Fibroblast of lung (primary cell): ENCODE results near the gene HIP1.

ENCODE experiments used
- CTCF ChIP-seq, 2 donors: IDR thresholded peaks in 1 of 2; conservative IDR thresholded peaks in 1 of 2; 1 replicate in 1 of 2; 2 replicates in 1 of 2; pipeline ENCODE4 v1.5.1; 2011 to 2012; ENCODE audit warnings: low read length in 2 of 2, control low read depth in 1 of 2, inconsistent platforms in 1 of 2, low read depth in 1 of 2, mild to moderate bottlenecking in 1 of 2
- EZH2 ChIP-seq: IDR thresholded peaks from 2 replicates; pipeline ENCODE4 v1.5.1; 2012; ENCODE audit warnings: low read length, control low read depth, mild to moderate bottlenecking; ENCODE audit errors: missing control alignments

- TF ChIP-seq CTCF (conservative IDR thresholded peaks at IDR 0.05 in 1 of 2, IDR thresholded peaks at IDR 0.05 in 1 of 2; ENCODE audit: low read depth in 1 of 2, low read length in 2 of 2) (no peak), EZH2 (no peak)
These were observed 15.3 kb downstream of the HIP1 start for GRCh38 chr7:75723444-75723843.
